RWPE1 (cell line): ENCODE measurements around the gene KIF22.
"Not testable (repeated sequence)": the region's sequence is repeated elsewhere in the genome, so short reads cannot be mapped to it uniquely, and the experiment has no call there.

Experiments used
- CTCF ChIA-PET: fragments of 350-600 bp; sonication (Branson Sonifier 250); formaldehyde crosslinking; extraction: SDS; loops from one replicate; lab custom pipeline; 2021; lab: Yijun Ruan, JAX
- POLR2A ChIA-PET: fragments of 400-600 bp; formaldehyde crosslinking; extraction: SDS; loops from one replicate; lab custom pipeline; 2020; ENCODE audit warnings: antibody characterized with exemption; ENCODE audit not compliant: low non-redundant PET; lab: Yijun Ruan, JAX
- DNase-seq: peaks from one replicate; pipeline ENCODE4 v3.0.0; 2012; ENCODE audit warnings: low spot score
- H3K27ac ChIP-seq: fragments of 450-650 bp; 2 replicates; pipeline ENCODE4 v1.5.1; 2017
- CTCF ChIP-seq: fragments of 450-650 bp; conservative IDR thresholded peaks from 2 replicates; pipeline ENCODE4 v1.5.1; 2017; ENCODE audit warnings: low read depth, mild to moderate bottlenecking

KIF22 gene

DNA sequence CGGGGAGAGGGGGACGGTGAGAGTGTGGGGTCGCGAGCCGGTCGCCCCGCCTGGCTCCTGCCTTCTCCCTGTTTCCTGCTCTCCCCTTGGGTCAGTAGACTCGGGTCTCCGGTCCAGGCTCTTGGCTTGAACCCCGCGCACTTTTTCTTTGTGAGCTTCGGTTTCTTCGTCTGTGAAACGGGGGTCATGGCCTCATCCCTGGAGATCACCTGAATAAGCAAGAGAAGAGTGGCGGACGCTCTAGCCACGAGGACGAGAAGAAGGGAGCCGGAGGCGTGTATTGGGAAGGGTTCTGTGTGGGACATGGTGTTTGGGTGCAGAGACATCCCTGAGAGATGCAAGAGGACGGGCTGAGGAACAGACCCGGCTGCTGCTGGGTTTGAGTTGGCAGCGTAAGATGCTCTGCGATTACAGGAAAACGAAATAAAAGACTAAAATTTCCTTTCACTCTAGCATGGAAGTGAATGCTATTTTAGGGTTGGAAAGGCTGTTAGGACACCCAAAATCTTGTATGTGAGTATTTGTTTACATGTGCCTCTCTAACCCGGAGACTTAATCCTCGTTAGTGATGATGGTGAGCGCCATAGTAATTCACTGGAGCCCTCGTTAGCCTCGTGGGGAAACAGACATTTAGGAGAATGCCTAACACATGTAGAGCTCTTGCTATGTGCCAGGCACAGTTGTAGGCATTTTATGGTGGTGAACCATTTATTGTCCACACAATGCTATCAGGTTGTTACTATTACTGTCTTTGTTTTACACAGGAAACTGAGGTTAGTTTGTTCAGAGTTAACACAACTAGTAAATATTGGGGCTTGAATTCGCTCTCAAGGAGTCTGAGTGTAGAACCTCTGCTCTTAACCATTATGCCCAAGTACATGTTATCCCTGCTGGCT lies 646 bp downstream of the KIF22 start:
- POLR2A ChIA-PET, result interaction anchor here (0.5 to 1.6 kb wide), 6 partner anchors 10 to 639 kb away, joined by 3 to 11 read pairs (median 5); partner anchors contain the start of gene TMEM219
- no peak for DNase-seq
- CTCF ChIA-PET, result interaction anchor here (0.7 to 1.5 kb wide), 6 partner anchors 11 to 58 kb away, joined by 3 to 8 read pairs (median 4); partner anchors contain the start of gene PAGR1
- peak overlapping the region; percentile 87 for H3K27ac ChIP-seq
- TF ChIP-seq CTCF, result no peak

GRCh38 chr16:29791845-29792807 lies 1.6 kb downstream of the KIF22 start:
- no peak overlapping the region for H3K27ac ChIP-seq
- DNase-seq, result no peak
- CTCF ChIA-PET, result interaction anchor here (1.1 kb wide), 1 partner anchor 12 kb away, joined by 3 read pairs; no protein-coding TSS in a partner anchor
- no peak for TF ChIP-seq CTCF
- POLR2A ChIA-PET, result no interaction called here

GRCh38 chr16:29793153-29793552 lies 2.6 kb downstream of the KIF22 start:
- DNase-seq, POLR2A ChIA-PET, H3K27ac ChIP-seq: not testable (repeated sequence)
- CTCF ChIA-PET, result interaction anchor here (0.7 to 1.0 kb wide), 2 partner anchors 9 to 22 kb away, joined by 3 to 4 read pairs; partner anchors contain the start of gene PAGR1

DNA sequence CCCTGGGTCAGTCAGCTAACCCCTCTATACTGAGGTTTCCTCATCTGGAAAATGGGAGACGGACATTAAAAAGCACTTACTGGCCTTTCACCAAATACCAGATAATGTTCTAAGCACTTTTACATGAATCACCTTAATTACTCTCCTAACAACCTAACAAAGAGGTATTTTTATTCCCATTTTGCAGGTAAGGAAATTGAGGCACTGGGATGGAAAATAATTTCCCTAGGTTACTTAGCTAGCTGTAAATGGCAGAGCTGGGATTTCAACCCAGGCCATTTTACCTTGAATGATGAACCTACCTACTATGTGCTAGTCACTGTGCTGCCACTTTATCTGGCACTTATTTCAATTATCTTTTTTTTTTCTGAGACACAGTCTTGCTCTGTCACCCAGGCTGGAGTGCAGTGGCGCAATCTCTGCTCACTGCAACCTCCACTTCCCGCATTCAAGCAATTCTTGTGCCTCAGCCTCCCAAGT lies 3.7 kb downstream of the KIF22 start:
- DNase-seq, result no peak
- CTCF ChIA-PET, result interaction anchor here (0.5 kb wide), 1 partner anchor 30 kb away, joined by 3 read pairs; no protein-coding TSS in a partner anchor
- H3K27ac ChIP-seq, result no peak overlapping the region
- no peak for TF ChIP-seq CTCF
- POLR2A ChIA-PET, result no interaction called here

DNA sequence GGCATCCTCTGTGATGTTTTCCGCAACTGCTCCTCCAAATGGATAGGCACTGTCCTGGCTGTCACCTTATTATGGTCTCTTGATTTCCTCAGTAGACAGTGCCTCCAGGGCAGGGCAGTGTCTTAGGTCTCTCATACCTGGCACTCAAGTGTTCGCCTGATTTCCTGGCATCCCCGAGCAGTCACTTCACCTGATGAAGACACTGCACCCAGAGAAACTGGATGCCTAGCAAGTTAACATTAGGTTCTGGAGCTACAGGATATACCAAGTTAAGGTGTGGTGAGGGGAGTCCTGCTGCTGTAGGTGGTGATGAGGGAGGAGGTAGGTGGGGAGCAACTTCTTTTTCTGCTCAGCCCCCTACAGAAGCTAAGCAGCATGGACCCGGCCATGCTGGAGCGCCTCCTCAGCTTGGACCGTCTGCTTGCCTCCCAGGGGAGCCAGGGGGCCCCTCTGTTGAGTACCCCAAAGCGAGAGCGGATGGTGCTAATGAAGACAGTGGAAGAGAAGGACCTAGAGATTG lies 11.9 kb downstream of the KIF22 start:
- peak overlapping the region; percentile 99 for H3K27ac ChIP-seq
- CTCF ChIA-PET, result interaction anchor here (0.9 to 1.1 kb wide), 2 partner anchors 12 to 46 kb away, joined by 4 read pairs; partner anchors contain the start of gene KIF22

More for the DNA sequence above, 11.9 kb downstream of the KIF22 start:
- DNase-seq, result no peak
- no peak for TF ChIP-seq CTCF
- POLR2A ChIA-PET, result no interaction called here
